Measurements from ENCODE around the gene SF3B5.

- TF ChIP-seq POLR2A (IDR thresholded peaks at IDR 0.05; ENCODE audit: low read length) (no peak), GATA1 (IDR thresholded peaks at IDR 0.05; ENCODE audit: low read depth, low read length) (no peak)
Observed at GRCh38 chr6:144113366-144113765, 18.0 kb upstream of the SF3B5 start.
